ENCODE data around the gene CCAR1.

DNA sequence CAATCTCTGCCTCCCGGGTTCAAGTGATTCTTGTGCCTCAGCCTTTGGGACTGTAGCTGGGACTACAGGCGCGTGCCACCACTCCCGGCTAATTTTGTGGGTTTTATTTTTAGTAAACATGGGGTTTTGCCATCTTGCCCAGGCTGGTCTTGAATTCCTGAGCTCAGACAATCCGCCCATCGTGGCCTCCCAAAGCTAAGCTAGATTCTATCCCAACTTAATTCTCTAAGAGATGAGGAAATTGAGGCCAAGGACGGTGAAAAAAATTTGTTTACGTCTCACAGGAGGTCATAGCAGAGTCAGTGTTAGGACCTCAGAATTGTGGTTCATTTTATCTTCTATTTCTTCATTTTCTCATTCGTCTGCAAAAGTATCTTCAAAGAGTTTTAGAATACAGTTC is 6.1 kb downstream of the CCAR1 start:
- TF ChIP-seq, protein P1, sequence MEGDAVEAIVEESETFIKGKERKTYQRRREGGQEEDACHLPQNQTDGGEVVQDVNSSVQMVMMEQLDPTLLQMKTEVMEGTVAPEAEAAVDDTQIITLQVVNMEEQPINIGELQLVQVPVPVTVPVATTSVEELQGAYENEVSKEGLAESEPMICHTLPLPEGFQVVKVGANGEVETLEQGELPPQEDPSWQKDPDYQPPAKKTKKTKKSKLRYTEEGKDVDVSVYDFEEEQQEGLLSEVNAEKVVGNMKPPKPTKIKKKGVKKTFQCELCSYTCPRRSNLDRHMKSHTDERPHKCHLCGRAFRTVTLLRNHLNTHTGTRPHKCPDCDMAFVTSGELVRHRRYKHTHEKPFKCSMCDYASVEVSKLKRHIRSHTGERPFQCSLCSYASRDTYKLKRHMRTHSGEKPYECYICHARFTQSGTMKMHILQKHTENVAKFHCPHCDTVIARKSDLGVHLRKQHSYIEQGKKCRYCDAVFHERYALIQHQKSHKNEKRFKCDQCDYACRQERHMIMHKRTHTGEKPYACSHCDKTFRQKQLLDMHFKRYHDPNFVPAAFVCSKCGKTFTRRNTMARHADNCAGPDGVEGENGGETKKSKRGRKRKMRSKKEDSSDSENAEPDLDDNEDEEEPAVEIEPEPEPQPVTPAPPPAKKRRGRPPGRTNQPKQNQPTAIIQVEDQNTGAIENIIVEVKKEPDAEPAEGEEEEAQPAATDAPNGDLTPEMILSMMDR (IDR thresholded peaks at IDR 0.05), result no peak
- TF ChIP-seq POLR2A (IDR thresholded peaks at IDR 0.05) (no peak), POLR2AphosphoS5 (IDR thresholded peaks at IDR 0.05) (no peak)

Data from sigmoid colon (tissue), 4 donors.